Skeletal muscle cell (primary cell): Measurements from ENCODE around the gene MSI2.

Experiments
- DNase-seq: peaks from one replicate; pipeline ENCODE4 v3.0.0-alpha.2; 2010; ENCODE audit warnings: low read depth
- H3K4me3 ChIP-seq: 2 replicates; pipeline ENCODE4 v1.5.1; 2011; ENCODE audit warnings: low read depth, mild to moderate bottlenecking, control low read depth, low read length, moderate library complexity

The MSI2 gene

DNA sequence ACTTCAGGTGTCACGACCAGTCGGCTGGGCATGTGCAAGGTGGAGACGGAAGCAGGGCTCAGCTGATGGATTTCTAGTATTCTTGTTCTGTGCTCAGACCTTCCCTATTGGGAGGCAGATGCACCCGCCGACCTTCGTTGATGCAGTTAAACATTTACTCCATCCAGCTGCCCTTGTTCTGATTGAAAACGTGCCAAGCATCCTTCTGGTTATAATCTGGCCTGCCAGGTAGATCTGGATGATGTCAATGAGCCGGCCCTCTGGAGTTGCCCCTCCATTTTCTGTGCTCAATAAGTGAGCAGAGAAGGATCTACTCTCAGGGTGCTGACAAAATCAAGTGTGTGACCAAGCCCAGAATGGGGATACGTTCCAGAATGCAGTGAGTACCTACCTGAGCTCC lies 450.4 kb downstream of the MSI2 start:
- DNase-seq: no peak
- no peak overlapping the region for H3K4me3 ChIP-seq

DNA sequence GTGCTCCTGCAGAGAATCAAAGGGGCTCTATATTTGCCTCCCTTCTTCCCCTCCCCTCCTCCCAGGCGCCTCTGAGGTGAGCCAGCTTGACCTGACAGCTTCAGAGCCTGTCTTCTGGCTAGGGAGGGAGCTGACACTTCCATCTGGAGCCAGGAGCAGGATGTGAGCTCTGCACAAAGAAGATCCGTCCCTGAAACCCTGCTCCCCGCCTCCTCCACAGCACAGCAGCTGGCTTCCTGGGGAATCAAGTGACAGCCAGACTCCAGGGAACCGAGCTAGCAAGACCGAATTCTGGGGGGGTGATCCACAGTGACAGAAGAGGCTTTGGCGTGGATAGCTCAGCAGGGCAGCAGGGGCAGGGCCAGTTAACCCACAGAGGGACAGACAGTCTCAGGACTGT lies 451.6 kb downstream of the MSI2 start:
- no peak overlapping the region for H3K4me3 ChIP-seq
- DNase-seq: no peak

DNA sequence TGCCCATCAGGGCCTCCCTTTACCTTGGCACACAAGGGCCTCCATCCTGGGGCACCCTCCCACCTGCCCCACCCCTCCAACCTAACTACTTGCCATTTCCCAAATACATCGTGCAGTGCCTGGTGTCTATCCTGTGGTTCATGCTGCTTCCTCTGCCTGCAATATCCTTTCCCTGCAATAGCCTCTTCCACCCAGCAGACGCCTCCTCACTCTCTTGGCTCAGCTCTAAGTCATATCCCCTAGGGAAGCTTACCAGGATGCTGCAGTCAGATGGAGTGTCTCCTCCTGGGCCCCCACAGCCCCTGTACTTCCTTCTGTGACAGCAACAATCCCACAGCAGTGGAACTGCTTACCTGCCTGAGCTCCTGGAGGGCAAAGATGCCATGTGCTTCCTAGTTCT lies 452.1 kb downstream of the MSI2 start:
- H3K4me3 ChIP-seq: no peak overlapping the region
- DNase-seq: peak; percentile 24

DNA sequence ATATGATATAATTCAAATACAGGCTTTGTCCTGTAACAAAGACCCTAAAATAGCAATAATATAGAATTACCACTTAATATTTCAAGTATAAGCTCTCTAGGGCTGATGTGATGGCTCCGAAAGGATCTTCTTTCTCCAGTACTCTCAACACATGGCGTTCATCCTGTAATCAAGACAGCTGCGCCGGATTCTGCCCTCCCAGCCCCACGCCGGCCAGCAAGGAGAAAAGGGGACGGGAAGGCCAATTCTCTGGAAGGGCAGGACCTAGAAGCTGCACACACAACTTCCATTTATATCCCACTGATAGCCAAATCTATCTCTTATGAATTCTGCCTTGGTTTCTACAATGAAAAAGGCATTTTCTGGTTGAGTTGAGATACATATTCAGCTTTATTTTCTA lies 456.8 kb downstream of the MSI2 start:
- no peak overlapping the region for H3K4me3 ChIP-seq
- no peak for DNase-seq

DNA sequence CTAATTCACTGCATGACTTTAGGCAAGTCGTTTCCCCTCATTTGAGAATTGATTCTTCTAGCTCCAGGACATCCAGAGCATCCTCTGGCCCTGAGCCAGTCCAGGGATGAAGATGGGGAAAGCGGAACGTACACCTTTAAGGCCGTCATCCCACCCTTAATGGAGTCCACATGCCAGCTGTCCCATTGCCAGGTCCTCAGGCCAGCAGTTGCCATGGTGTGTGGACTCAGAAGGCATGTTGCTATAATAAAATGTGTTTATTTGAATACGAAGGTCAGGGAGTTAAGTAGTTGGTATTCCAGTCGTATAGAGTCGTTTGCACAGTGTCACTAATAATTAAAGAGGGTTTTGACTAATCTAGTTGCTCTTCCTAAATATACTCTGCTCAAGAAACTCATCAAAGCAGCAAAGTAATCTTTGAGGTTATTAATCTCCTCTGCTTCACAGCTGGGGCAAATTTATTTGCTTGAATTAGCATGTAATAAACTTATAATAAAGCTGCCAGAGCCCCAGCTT lies 458.4 kb downstream of the MSI2 start:
- DNase-seq: no peak
- no peak overlapping the region for H3K4me3 ChIP-seq

DNA sequence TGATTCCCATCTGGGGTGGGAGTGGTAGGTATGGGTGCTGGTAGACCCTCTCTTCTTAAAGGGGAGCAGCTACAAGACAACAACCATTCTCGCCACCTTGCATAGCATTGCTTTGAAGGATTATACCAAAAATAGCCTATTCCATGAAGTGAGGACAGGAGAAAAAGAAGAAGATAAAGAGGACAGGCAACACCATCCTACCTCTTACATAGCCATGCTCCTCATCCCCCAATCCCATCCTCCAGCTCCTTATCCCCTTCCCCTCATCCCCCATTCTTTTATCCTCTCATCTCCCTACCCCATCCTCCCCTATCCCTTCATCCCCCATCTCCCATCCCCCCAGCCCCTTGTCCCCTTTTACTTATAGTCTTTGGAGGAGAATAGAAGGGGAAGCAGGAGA lies 459.7 kb downstream of the MSI2 start:
- no peak for DNase-seq
- H3K4me3 ChIP-seq: no peak overlapping the region

DNA sequence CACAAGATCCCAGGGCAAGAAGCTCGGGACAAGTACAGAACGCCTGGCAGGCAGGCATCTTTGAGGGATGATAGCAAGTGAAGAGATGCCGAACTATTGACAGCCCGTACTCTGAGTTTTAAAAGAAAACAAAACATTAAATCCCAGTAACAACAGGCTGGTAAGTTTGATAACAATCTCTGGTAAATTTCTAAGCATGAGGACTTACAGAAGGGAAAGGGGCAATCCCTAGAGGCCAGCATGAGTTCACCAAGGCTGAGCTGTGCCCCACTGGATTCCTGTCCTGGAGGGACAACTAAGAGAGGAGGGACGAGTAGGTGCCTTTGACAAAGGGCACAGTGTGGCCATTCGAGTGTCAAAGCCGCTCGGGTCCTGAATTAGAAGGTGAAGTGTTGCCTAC lies 462.6 kb downstream of the MSI2 start:
- no peak overlapping the region for H3K4me3 ChIP-seq
- no peak for DNase-seq

DNA sequence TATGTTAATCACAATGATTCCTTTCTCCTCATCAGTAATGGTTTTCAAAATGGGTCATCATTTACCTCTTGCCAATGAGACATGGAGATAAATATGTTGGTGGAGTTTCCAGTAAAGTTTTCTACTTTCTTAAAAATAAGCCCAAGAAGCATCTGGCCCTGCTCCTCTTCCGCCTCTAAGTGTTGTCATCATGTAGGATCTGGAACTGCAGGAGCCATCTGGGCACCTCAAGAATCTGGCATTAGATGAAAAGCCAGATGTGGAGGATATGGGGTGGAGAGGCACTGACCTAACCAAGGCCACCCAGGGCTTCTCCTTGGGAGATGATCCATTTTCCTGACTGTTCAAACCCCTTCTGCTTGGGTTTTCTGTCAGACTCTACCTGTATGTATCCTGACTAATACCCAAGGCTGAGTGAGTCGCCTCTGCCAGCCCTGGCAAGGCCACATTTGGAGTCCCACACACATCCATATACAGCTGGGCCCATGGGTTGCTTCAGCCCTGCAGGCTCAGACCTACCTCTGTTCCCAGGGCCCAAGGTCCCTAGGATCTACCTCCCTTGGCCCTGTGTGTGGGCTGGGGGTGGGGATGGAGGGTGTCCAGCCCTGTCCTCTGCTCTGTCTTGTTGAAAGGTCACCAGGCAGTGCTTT lies 464.2 kb downstream of the MSI2 start:
- DNase-seq: no peak
- H3K4me3 ChIP-seq: no peak overlapping the region

DNA sequence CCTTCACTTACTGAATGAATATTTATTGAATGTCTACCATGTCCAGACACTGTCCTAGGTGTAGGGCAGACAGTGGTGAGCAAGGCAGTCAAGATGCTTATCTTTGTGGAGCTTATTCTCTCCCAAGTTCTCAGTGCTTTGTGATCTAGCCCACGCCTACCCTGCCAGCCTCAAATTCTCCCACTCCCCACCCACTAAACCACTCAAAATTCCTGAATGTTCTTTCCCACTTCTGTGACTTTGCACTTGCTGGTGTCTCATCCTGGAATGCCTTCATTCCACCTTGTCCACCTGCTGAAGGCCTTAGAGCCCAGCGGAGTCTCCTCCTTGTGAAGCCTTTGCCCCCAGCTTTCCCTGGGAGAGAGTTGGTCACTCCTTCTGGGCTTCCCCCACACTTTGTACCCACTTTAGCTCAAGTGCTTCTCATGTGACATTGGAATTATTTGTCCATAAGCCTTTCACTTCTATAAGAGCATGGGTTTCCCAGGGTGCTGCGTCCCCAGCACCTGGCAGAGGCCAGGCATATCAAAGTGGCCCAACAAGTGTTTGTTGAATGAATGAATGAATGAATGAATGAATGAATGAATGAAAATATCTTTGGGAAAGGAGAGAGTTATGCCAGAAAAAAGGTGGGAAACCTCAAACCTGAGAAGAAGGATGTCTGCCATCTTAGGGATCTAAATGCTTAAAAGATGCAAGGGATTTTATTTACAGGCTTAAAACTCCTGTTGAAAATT lies 465.8 kb downstream of the MSI2 start:
- no peak overlapping the region for H3K4me3 ChIP-seq
- no peak for DNase-seq

DNA sequence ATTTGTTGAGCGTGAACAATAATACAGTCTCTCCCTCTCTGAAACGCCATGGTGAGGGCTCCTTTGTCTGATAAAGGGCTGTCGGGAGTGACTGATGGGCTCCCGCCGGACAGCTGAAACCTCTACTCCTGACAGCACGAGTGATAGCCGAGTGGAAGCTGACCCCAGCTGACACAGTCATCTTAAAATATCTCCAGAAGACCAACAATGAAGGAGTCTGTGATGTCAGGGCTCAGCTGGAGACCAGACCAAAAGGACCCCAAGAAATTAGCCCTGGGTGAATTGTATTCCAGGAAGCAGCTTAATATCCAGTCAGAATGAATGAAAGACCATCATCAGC lies 466.4 kb downstream of the MSI2 start:
- DNase-seq: no peak
- no peak overlapping the region for H3K4me3 ChIP-seq

DNA sequence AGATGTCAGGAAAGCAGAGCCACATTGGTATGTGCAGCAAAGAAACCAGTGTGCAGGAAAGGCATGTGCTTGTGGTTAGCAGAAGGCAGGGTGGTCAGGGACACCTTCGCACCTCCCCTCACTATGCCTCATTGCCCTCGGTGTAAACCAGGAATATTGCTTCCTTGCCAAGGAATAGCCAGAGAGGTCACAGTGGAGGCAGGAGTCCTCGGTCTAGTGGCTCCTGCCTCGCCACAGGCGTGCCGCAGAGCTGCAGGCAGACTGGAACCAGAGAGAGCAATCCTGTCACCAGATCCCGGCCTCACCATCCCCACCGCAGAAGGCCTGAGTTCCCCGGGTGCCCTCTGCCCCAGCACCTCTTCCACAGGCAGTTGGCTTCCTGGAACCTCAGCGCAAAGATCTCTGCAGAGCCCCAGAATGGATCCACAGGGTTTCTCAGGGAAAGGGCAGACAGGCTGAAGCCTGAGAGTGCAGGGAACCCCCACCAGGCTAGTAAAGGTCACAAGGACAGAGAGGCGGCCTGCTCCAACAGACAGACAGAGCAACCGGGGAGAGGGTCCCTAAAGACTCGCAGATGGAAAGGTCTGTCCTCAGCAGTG lies 467.2 kb downstream of the MSI2 start:
- DNase-seq: no peak
- no peak overlapping the region for H3K4me3 ChIP-seq

DNA sequence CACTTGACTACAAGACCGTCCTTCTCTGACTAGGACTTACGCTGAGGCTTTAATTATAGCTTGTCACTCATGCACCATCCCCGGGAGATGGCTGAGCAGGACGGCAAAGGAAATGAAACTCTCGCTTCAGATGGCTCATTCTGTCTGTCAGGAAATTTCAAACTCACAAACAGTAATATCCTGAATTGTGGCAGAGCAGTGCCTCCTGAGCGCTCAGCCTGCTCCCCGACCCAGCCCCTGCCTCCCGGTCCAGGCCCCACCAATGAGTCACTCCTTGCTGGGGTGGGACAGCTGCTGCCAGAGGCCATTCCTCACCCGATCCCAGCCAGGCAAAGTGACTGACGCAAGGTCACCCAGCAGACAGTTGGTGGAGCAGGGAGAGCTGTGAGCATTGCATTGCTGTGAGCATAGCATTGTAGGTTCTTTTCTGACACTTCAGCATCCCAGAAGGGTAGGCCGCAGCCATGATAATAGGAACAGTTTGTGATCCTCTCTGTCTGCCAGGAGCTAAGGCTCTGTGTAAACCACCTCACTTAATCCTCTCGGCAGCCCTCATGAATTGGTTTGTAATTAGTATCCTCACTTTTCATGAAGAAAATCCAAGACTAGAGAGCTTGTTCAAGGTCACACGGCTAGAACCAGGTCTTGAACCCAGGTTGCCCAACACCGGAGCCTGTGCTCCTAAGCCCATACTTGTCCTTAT lies 467.9 kb downstream of the MSI2 start:
- no peak overlapping the region for H3K4me3 ChIP-seq
- DNase-seq: no peak

DNA sequence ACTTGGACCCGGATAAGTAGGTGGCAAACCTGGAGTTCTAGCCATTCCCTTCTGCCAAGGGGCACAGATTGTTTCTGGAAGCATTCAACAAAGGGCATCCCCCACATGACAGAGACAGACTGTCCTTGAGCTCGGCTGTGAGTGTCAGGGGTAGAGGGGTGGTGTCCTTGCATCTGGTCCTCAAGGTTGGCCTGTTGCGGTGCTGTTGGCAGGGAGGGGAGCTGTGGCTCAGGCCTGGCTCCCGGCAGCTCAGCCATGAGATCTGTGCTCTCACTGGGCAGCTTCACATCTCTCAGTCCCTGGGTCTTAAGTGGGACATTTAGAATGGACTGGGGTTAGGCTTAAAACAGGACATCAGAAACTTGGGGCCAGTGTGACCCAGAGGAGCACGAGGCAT lies 468.4 kb downstream of the MSI2 start:
- H3K4me3 ChIP-seq: no peak overlapping the region
- DNase-seq: no peak

DNA sequence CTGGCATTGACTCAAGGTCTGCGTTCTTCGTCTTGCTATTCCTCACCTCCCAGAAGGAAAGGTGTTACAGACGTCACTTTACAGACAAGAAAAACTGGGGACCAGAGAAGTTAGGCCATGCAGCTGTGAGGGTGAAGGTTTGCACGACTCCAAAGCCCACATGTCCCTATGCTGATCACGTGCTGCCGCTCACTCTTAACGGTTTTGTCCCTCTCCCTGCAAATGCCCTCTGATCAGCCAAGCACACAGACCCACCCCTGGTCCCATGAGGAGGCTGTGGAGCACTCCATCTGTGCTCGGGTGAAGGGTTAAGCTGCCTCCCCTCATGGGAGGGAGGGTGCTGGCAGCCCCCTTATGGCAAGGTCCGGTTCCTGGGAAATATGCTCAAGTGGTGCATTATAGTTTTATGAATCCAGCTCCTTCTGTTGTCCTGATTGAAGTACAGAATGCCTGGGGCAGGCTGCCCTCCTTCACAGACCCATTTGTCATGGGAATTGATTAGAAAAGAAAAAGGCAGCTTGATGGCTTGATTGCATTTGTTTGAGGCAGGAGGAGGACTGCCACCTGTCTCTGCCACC lies 470.0 kb downstream of the MSI2 start:
- no peak overlapping the region for H3K4me3 ChIP-seq
- no peak for DNase-seq

DNA sequence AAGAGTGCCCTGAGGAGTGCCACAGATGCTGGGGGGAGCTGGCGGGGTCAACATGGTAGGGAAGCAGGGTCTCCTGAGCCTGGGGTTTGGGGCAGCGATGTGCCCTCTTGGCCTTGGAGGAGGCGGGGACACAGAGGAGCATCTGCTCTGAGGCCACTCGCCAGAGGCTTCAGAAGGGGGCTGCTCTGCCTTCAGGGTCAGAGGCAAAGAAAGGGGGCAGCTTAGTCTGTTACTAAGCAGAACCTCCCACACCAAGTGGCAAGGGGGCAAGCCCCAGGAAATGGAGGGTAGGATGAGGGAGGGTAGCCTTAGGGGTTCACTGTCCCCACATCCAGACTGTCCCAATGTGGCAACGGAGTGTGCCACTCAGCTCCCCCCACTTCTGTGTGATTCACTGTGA lies 470.5 kb downstream of the MSI2 start:
- no peak for DNase-seq
- no peak overlapping the region for H3K4me3 ChIP-seq

DNA sequence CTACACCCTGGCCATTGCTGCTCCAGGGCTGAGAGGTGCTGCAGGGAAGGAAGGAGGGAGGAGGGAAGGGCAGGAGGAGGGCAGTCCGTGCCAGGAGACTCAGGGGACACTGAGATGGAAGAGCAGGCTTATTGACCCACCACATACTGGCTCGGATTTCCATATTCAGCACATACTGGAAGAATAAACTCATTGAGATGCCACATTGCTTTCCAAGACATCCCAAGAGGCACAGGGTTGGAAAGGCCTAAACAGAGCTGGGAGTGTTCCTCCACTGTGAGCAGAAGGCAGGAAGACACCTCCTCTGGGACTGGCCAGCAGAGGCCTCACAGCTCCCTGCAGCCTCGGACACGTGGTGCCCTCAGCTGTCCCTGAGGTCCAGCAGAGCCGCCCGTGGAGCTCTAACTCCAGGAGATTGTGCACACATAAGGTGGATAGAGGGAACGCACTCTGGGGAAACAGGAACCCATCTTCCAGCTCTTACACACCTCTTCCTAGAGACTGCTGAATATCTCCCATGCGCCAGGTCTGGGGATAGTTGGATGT lies 471.4 kb downstream of the MSI2 start:
- DNase-seq: no peak

DNA sequence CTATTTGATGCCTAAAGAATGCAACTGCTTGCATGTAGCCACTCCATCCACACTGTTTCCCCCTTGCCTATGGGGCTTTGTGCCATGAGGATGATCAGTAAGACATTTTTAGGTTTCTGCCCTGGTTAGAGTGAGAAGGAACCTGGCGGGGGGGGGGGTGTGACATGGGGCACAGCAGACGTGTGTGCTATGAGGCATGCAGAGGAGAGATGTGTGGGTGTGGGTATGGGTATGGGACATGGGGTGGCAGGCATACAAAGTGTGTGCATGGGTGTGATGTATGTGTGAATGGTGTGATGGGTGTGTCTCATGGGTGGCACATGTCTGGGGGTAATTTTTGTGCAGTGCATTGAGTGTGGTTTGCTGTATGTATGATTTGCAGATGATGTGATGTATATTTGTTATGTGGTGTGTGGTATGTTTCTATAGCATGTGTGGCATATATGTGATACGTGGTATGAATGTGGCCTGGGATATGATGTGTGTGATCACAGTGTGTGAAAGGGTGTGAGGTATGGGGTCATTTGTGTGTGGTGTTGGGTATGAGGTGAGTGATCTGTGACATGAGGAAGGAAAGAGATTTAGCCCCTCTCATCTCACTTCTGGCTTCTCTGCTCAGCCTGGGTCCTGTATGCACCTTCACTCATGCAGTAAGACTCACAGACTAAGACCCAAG lies 473.8 kb downstream of the MSI2 start:
- DNase-seq: no peak
- H3K4me3 ChIP-seq: no peak overlapping the region

More for the DNA sequence above, 471.4 kb downstream of the MSI2 start:
- no peak overlapping the region for H3K4me3 ChIP-seq

DNA sequence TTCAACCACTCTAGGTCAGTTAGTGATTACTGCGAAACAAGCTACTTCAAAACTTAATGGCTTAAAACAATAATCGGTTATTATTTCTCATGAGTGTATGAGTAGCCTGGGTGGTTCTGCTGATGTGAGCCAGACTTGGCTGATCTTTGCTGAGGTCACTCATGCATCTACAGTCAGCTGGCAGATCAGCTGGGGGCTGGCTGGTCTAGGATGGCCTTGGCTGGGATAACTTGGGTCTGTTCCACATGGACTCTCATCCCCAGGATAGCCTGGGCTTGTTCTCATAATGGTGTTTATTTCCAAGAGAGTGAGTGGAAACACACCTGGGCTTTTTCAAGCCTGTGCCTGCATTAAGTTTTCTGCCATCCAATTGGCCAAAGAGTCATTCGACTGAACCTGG lies 475.7 kb downstream of the MSI2 start:
- no peak overlapping the region for H3K4me3 ChIP-seq
- no peak for DNase-seq

DNA sequence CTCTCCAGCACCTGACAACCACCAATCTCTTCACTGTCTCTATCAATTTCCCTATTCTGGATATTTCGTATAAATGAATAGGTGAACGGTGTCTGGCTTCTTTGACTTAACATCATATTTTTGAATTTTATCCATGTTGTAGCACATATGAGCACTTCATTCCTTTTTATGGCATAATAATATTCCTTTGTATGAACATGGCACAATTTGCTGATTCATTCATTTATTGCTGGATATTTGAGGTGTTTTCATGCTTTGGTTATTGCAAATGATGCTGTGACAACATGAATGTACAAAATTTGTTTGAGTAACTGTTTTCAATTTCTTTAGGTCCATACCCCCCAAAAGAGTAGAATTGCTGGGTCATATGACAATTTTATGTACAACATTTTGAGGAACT lies 476.8 kb downstream of the MSI2 start:
- DNase-seq: no peak
- no peak overlapping the region for H3K4me3 ChIP-seq
